HG03025 (cell line): ENCODE results near the gene RABGGTA.

Source experiments
- ATAC-seq: cut with Tn5 transposase; IDR thresholded peaks from one replicate; pipeline ENCODE4 v1.9.1; 2021; ENCODE audit warnings: mild to moderate bottlenecking, moderate library complexity; ENCODE audit not compliant: unreplicated experiment, low FRiP score

The RABGGTA gene

DNA sequence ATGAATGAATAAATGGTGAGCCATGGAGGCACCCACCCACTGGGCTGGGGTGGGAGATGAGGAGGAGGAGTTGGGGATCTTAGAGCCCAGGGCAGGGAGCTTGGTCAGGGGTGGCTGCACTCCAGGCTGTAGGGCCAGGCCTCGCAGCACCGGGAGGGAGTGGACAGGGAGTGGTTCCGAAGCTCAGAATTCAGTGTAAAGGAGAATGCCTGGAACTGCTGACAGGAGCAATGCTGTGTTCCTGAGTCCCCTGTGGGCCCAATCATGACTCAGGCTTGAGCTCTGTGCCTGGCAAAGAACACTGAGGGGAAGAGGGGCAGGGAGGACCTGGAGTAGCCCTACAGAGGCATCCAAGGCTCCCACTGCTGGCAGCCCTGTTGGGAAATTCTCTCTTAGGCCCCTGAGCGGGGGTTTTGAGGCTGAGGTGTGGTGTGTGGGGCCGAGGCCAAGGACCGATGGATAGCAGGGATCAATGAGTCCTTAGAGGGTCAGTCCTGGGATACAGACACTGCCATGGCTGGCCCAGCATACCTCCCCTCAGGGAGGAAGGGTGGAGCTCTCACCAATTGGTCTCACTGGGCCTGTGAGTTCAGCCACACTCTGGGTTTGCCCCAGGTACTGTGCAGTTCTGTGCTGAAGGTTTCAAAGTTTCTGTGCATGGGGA, 9.5 kb upstream of the RABGGTA start:
- no peak for ATAC-seq

GRCh38 chr14:24279301-24280186, 8.1 kb upstream of the RABGGTA start:
- ATAC-seq = no peak

- ATAC-seq = no peak
These were observed 7.0 kb upstream of the RABGGTA start for GRCh38 chr14:24278424-24278823.

DNA sequence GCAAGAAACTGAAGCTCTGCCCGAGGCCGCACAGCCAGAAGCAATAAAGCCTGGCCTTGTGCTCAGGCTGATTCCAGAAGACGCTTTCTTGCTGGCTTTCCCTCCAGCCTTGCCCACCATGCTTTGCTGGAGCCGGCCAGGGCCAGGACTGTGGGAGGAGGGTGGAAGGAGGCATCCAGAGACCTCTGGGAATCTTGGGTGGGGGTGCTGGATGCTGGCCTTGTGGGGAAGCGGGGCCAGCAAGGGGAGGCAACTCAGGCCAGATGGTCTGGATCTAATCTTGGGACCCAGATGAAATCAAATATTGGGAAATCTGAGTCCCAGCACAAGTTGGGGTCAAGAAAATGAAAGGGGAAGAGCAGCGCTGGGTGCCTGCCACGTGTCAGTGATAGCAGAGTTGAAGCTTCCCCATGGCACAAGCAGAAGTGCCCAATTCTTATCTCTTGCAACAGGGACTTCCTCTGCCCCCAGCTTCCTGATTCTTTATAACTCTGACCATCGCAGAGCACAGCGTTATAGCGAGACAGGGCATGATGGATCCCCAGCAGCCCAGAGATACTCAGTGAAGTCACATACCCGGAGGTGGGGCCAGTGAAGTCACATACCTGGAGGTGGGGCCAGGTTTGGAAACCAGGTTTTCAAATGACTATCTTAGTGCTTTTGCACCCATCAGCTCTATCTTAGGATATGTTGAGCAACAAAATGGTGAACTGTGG, 6.4 kb upstream of the RABGGTA start:
- ATAC-seq = no peak

- ATAC-seq = no peak
These were observed 5.7 kb upstream of the RABGGTA start for GRCh38 chr14:24277071-24277470.

GRCh38 chr14:24274101-24274543, 2.7 kb upstream of the RABGGTA start:
- ATAC-seq = no peak

- no peak for ATAC-seq
These were observed 2.1 kb upstream of the RABGGTA start for GRCh38 chr14:24273422-24273998.

GRCh38 chr14:24272467-24272866, 1.1 kb upstream of the RABGGTA start:
- ATAC-seq = no peak

DNA sequence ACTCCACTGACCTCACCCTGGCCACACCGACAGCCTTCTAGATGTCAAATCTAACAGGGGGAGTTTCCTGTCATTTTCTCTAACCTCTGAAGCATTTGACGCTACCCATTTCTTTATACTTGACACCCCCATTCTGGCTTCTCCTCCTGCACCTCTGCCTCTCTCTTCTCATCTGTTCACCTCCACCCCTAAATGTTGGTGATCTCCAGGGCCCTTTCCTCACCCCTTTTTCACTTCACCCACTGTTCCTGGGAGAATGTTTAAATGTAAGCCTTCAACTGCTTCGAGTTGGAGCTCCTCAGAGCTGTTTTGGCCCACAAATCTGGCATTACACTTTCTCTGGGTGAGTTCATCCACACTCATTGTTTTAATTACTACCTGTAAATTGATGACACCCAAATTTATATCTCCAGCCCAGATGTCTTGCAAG, 452 bp upstream of the RABGGTA start:
- no peak for ATAC-seq

- ATAC-seq = no peak
These were observed 762 bp downstream of the RABGGTA start for GRCh38 chr14:24270537-24271133.

DNA sequence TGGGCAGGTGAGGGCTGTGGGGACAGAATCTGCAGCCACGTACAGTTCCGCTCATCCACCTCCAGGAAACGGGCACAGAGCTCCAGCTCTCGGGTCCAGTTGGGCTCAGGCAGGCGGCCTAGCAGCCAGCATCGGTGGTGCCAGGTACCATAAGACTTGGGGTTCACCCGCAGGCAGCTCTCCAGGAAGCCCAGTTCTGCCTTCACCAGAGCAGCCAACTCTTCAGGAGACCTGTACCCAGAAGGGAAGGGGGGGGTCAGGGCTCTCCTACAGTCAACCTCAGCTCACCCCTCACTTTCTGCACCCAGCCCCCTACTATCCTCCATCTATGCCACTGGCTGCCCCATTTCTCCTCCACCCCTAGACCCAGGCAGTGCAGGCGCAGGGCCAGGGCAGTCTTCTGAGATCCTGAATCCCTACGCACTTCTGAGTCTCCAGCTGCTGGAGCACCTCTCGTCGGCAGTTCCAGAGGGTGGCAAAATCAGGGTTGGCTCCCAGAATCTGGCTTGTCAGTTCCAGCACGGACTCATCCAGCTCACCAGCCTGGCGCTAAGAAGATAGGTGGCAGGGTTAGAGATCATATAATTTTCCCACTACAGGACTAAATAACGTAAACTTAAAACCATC, 1.4 kb downstream of the RABGGTA start:
- no peak for ATAC-seq

GRCh38 chr14:24269368-24269767, 2.0 kb downstream of the RABGGTA start:
- no peak for ATAC-seq

GRCh38 chr14:24268225-24268624, 3.2 kb downstream of the RABGGTA start:
- ATAC-seq = no peak

DNA sequence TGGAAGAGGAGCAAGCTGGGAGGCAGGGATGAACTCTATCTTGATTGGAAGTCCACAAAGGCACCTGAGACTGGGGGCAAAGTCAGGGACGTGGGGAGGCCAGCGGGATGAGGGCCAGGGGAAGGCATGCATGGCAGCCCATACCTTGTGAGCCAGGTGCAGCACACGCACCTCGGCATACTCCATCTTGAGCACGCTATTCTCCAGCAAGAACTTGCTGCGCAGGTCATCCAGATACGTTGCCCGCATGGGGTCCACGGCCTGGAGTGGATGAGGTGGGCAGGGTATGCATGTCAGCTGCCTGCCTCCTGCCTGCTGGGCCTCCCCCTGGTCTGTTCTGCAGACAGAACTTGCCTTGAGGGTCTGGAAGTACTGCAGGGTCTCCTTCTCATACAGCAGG, 3.9 kb downstream of the RABGGTA start:
- ATAC-seq = no peak

- ATAC-seq = no peak
These were observed 4.8 kb downstream of the RABGGTA start for GRCh38 chr14:24266344-24267244.

GRCh38 chr14:24264298-24264697, 7.1 kb downstream of the RABGGTA start:
- no peak for ATAC-seq

DNA sequence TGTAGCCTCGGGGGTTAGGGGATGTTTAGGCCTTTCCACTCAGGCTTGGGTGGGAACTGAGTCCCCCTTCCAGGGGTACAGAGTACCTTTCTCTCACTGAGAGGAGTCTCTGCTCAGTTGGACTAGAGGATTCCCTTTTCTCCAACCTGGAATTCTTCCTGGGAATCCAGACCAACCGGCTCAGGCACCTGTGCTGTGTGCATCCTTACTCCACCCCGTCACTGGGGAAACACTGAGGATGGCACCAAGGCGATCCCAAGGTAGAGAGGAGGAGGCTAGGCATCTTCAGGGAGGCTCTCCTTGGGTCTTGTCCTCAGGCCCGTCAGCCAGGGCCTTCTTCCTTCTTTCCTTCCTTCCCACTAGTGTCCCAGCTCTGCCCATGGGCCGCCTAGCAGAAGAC, 7.5 kb downstream of the RABGGTA start:
- ATAC-seq = no peak

DNA sequence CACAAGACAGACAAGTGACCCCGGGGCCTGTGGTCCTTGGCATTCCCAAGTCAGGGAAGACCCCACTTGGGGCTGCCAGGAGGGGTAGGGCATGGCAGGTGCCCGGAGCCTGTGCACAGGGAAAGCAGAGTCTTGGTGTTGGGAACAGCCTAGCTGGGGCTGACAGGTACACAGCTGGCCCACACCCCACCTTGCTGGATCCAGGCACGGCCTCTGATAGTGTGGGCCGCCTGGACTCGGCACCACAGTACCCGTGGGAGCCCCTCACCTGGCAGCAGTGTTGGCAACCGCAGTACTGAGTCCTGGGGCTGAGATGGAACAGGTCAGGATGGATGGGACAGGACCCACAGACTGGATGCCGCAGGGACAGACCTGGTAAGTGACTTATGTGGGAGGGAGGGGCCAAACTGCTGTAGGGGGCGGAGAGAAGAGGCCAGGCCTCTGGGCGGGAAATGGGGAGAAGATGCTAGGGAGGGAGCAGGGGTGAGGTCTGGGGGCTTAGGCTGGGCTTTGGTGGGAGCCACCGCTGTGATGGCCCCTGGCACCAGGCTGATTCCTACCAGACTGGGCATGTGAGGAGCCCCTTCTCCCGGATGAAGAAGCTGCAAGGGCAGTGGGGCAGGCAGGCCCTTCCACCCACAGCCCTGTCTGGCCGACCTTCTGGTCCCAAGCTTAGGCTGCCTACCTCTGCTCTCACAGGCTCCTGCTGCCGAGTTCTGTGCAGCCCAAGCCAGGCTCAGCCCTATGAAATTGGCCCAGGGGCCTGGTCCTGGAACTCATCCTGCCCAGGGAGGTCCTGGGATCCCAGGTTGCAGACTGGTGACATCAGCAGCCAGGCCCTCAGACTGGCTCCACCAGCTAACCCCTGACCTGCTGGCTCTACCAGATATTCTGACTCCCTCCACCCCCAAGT, 8.3 kb downstream of the RABGGTA start, which contains the start of gene TGM1:
TGM1 (minus strand) TSS at position 357 of the 913 bp plus-strand sequence. CDS start 825 bp downstream, outside the sequence.
- no peak for ATAC-seq
